GM12878 (cell line): ENCODE measurements around the gene PPFIA3.

Source experiments
- CTCF ChIP-seq, 3 experiments: IDR thresholded peaks in 2 of 3; conservative IDR thresholded peaks in 1 of 3; 2 replicates each; pipeline ENCODE4 v1.5.1; 2011; ENCODE audit warnings: low read depth in 3 of 3, low read length in 3 of 3, mild to moderate bottlenecking in 3 of 3, control low read depth in 2 of 3, moderate library complexity in 2 of 3, inconsistent platforms in 1 of 3, mixed read lengths in 1 of 3; ENCODE audit not compliant: control insufficient read depth in 2 of 3, insufficient read depth in 1 of 3; ENCODE audit errors: extremely low read depth in 1 of 3
- SIN3A ChIP-seq: IDR thresholded peaks from 2 replicates; pipeline ENCODE4 v1.6.1; 2012; ENCODE audit warnings: low read depth, low read length, improper control_type of control experiment
- YY1 ChIP-seq: IDR thresholded peaks from 2 replicates; pipeline ENCODE4 v1.6.1; 2011; ENCODE audit warnings: low read depth, mild to moderate bottlenecking, low read length

- TF ChIP-seq SIN3A (no peak), CTCF (IDR thresholded peaks at IDR 0.05 in 2 of 3, conservative IDR thresholded peaks at IDR 0.05 in 1 of 3; ENCODE audit: control insufficient read depth in 2 of 3, extremely low read depth in 1 of 3, insufficient read depth in 1 of 3, low read depth in 3 of 3, low read length in 3 of 3) (no peak), YY1 (no peak)
Observed at GRCh38 chr19:49149652-49150105, 30.3 kb downstream of the PPFIA3 start.
